ENCODE results near the gene CCDC47.

DNA sequence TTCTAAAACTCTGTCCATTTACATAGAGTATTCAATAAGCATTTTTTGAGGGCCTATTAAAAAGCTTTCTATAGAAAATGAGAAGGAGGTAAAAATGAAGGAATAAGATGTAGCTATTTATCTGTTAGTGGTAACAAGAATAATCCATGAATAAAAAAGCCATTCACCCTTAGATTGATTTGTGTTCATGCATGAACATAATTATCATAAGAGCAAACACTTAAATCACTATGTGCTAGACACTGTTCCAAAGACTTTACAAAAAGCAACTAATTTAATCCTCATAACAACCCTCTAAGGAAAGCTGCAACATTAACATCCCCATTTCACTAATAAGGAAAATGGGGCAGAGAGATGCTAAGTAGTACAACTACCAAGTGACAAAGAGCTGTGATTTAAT is 6.6 kb downstream of the CCDC47 start:
- no peak for TF ChIP-seq CTCF (conservative IDR thresholded peaks at IDR 0.05; ENCODE audit: low read depth, low read length)
- TF ChIP-seq EZH2 (IDR thresholded peaks at IDR 0.05; ENCODE audit: low read length, unreplicated experiment), result no peak
- TF ChIP-seq EZH2phosphoT487 (IDR thresholded peaks at IDR 0.05; ENCODE audit: borderline replicate concordance, low read length), result no peak
